Measurements from ENCODE around the gene CASS4. TPM values are rescaled to one million over a fixed set of nuclear protein-coding genes. Genes with fewer than 3 reads are reported as not detected.

Gene CASS4
- polyA plus RNA-seq, 1 donor from 2014 or later, result 0.56 TPM

- H3K9ac ChIP-seq (ENCODE audit: low read length), result peak overlapping the region; percentile 84
- H3K4me2 ChIP-seq (ENCODE audit: low read length), result peak overlapping the region; percentile 97
- H3K36me3 ChIP-seq (ENCODE audit: insufficient read depth, low read length), result no peaks in the 10 kb centered on the region
- H3K27ac ChIP-seq (ENCODE audit: low read length), result peak overlapping the region; percentile 84
- no peaks in the 10 kb centered on the region for H3K27me3 ChIP-seq (ENCODE audit: insufficient read depth, low read depth, low read length)
- no peaks in the 10 kb centered on the region for H3K9me3 ChIP-seq (ENCODE audit: low read length)
- peak overlapping the region; percentile 91 for H2AFZ ChIP-seq (ENCODE audit: low read depth, low read length)
- TF ChIP-seq REST (IDR thresholded peaks at IDR 0.05; ENCODE audit: borderline replicate concordance) (no peak), SMC3 (conservative IDR thresholded peaks at IDR 0.05; ENCODE audit: poor library complexity) (no peak), MXI1 (conservative IDR thresholded peaks at IDR 0.05; ENCODE audit: poor library complexity, severe bottlenecking) (no peak), TAF1 (IDR thresholded peaks at IDR 0.05; ENCODE audit: low read depth) (no peak), EZH2 (IDR thresholded peaks at IDR 0.05; ENCODE audit: borderline replicate concordance, insufficient read depth, low read length, poor library complexity, severe bottlenecking) (no peak), EP300 (conservative IDR thresholded peaks at IDR 0.05; ENCODE audit: poor library complexity, severe bottlenecking) (no peak), CTCF (IDR thresholded peaks at IDR 0.05; ENCODE audit: poor library complexity, severe bottlenecking) (no peak), POLR2AphosphoS5 (IDR thresholded peaks at IDR 0.05) (no peak), RAD21 (conservative IDR thresholded peaks at IDR 0.05) (no peak)
- peak overlapping the region; percentile 81 for H3K4me3 ChIP-seq (ENCODE audit: low read length)
- no peaks in the 10 kb centered on the region for H3F3A ChIP-seq (ENCODE audit: insufficient read depth, low read length, poor library complexity, severe bottlenecking)
- no peaks in the 10 kb centered on the region for H4K20me1 ChIP-seq (ENCODE audit: insufficient read depth)
- H3K9me2 ChIP-seq (ENCODE audit: insufficient read depth, low read length), result no peaks in the 10 kb centered on the region
- H3K79me2 ChIP-seq (replicated peaks; ENCODE audit: insufficient read depth, low read length), result peaks cover 24% of the 10 kb centered on the region
Observed at GRCh38 chr20:56469077-56469449, 57.0 kb downstream of the CASS4 start.

DNA sequence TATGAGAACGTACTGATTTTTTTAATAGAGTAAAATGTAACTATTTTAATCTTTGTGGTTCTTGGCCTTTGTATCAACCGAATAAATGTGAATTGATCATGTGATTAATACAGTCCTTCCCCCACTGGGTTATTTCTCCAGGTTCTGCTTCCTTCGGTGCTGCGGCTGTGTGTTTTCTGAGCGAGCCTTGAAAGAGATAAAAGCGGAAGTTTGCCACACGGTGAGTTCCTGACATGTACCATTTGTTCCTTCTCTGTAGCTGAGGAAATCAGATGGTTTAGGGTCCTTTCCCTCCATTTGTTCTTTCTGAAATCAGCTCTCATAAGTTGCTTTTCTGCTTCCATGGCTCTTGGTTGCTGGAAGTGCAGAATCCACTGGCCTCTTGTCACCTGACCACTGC is 71.9 kb downstream of the CASS4 start:
- H3K27me3 ChIP-seq (ENCODE audit: insufficient read depth, low read depth, low read length), result no peaks in the 10 kb centered on the region
- H3K27ac ChIP-seq (ENCODE audit: low read length), result no peak overlapping the region
- no peak overlapping the region for H3K4me3 ChIP-seq (ENCODE audit: low read length)
- no peak overlapping the region for H3K9ac ChIP-seq (ENCODE audit: low read length)
- no peaks in the 10 kb centered on the region for H3K9me3 ChIP-seq (ENCODE audit: low read length)
- no peaks in the 10 kb centered on the region for H3F3A ChIP-seq (ENCODE audit: insufficient read depth, low read length, poor library complexity, severe bottlenecking)
- H4K20me1 ChIP-seq (ENCODE audit: insufficient read depth), result no peaks in the 10 kb centered on the region
- no peak for TF ChIP-seq EZH2 (IDR thresholded peaks at IDR 0.05; ENCODE audit: borderline replicate concordance, insufficient read depth, low read length, poor library complexity, severe bottlenecking)
- no peak for TF ChIP-seq EP300 (conservative IDR thresholded peaks at IDR 0.05; ENCODE audit: poor library complexity, severe bottlenecking)
- TF ChIP-seq CTCF (IDR thresholded peaks at IDR 0.05; ENCODE audit: poor library complexity, severe bottlenecking), result no peak
- no peak for TF ChIP-seq SMC3 (conservative IDR thresholded peaks at IDR 0.05; ENCODE audit: poor library complexity)
- TF ChIP-seq TAF1 (IDR thresholded peaks at IDR 0.05; ENCODE audit: low read depth), result no peak
- no peak for TF ChIP-seq RAD21 (conservative IDR thresholded peaks at IDR 0.05)
- no peak for TF ChIP-seq POLR2AphosphoS5 (IDR thresholded peaks at IDR 0.05)
- no peak for TF ChIP-seq MXI1 (conservative IDR thresholded peaks at IDR 0.05; ENCODE audit: poor library complexity, severe bottlenecking)
- TF ChIP-seq REST (IDR thresholded peaks at IDR 0.05; ENCODE audit: borderline replicate concordance), result no peak
- no peaks in the 10 kb centered on the region for H3K9me2 ChIP-seq (ENCODE audit: insufficient read depth, low read length)
- no peaks in the 10 kb centered on the region for H3K36me3 ChIP-seq (ENCODE audit: insufficient read depth, low read length)
- H2AFZ ChIP-seq (ENCODE audit: low read depth, low read length), result no peak overlapping the region
- H3K4me2 ChIP-seq (ENCODE audit: low read length), result no peak overlapping the region
- no peaks in the 10 kb centered on the region for H3K79me2 ChIP-seq (replicated peaks; ENCODE audit: insufficient read depth, low read length)

All from neural cell (in vitro differentiated cells).